ENCODE results near the gene G6PC3. TPM values are rescaled to one million over a fixed set of nuclear protein-coding genes. Genes with fewer than 3 reads are reported as not detected.

The G6PC3 gene
- total RNA-seq, 1 experiment from 2014 or later: 105 TPM

DNA sequence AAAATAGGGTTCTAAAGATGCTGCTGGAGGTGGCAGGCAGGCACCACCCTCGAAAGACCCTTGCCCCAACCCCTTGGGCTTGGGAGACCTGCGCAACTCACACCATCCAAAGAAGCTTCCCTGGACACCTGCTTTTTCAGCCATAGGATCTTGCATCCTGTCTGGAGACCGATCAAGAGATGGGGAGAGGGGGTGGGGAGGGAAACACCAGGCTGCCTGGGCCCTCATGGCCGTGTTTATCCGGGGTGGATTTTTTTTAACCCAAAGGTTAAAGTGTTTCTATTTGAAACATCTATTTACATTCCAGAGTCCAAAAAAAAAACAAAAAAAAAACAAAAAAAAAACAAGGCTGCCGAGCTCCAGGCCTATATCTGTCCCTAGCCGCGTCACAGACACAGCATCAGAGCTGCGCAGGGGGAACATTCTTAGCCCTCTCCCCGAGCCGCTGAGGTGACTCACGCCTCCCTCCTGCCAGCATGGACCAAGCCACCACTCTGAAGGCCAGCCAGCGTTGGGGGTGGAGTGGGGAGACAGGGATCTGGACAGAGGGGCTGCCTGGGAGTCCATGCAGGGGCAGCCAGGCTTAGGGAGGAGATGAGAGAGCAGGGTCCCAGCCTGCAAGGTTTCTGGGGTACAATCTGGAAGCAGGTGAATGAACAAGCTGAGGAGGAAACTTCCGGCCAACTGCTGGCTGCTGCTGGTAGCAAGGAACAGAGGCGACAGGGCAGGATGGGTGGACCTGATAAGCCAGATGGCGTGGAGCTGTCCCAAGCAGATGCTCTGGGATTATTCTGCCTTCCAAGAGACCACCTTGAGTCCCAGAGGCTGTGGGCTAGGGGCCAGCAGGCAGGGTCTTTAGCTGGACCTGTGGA is 38.1 kb downstream of the G6PC3 start:
- Histone ChIP-seq H3K9ac (ENCODE audit: extremely low read depth, insufficient read length, low read length) (no peak overlapping the region), H2BK5ac (ENCODE audit: insufficient read length, low read length) (no peak overlapping the region), H3K79me1 (ENCODE audit: insufficient read depth, low read depth, low read length, poor library complexity, severe bottlenecking) (no peaks in the 10 kb centered on the region), H2BK20ac (ENCODE audit: low read depth, low read length, poor library complexity, severe bottlenecking) (no peak overlapping the region), H4K8ac (replicated peaks; ENCODE audit: insufficient read length, low read depth, low read length) (no peak overlapping the region), H3K23me2 (ENCODE audit: insufficient read length, low read depth, low read length, poor library complexity, severe bottlenecking) (no peaks in the 10 kb centered on the region), H3K79me2 (ENCODE audit: insufficient read depth, low read length) (no peaks in the 10 kb centered on the region), H3K4me1 (ENCODE audit: insufficient read depth, low read length) (peaks cover 5% of the 10 kb centered on the region; the same call in 1 of the 2 replicates), H3K27me3 (ENCODE audit: insufficient read depth, low read length) (no peaks in the 10 kb centered on the region), H2AFZ (ENCODE audit: low read length) (no peak overlapping the region), H3K4ac (ENCODE audit: low read depth, low read length) (no peak overlapping the region), H3K14ac (ENCODE audit: insufficient read depth, low read length) (no peak overlapping the region; the same call in 1 of the 2 replicates), H3K4me2 (ENCODE audit: insufficient read depth, insufficient read length, low read length) (no peak overlapping the region), H3T11ph (ENCODE audit: low read length) (no peak overlapping the region), H3K18ac (ENCODE audit: insufficient read length, low read depth, low read length) (no peak overlapping the region), H2BK120ac (ENCODE audit: low read depth, low read length, poor library complexity, severe bottlenecking) (no peak overlapping the region), H3K23ac (ENCODE audit: insufficient read length, low read depth, low read length) (no peak overlapping the region), H3K27ac (ENCODE audit: insufficient read length, low read depth, low read length) (no peak overlapping the region), H2AK5ac (ENCODE audit: insufficient read length, low read length) (no peak overlapping the region), H4K5ac (ENCODE audit: insufficient read length, low read depth, low read length) (no peak overlapping the region), H2BK15ac (ENCODE audit: low read depth, low read length) (no peak overlapping the region), H4K91ac (ENCODE audit: insufficient read length, low read depth, low read length) (no peak overlapping the region), H3K56ac (ENCODE audit: insufficient read length, low read depth, low read length) (no peak overlapping the region), H2BK12ac (ENCODE audit: insufficient read length, low read depth, low read length) (no peak overlapping the region), H3K9me3 (ENCODE audit: control insufficient read depth, low read depth, low read length) (no peaks in the 10 kb centered on the region), H4K20me1 (ENCODE audit: control insufficient read depth, insufficient read depth, insufficient read length) (no peaks in the 10 kb centered on the region)
- Mint-ChIP-seq H3K36me3 (ENCODE audit: insufficient read depth in 1 of 3, low read depth in 3 of 3) (peaks cover 0 to 10% (median 8%) of the 10 kb centered on the region in 3 experiments; a peak in 3 of 7 replicates), H3K9me3 (no peaks in the 10 kb centered on the region), H3K4me1 (peaks cover 31 to 38% of the 10 kb centered on the region in 2 experiments), H3K4me3 (no peak overlapping the region; a peak in 1 of 5 replicates), H3K27ac (peak overlapping the region in 2 of 3 experiments; percentile 49 to 82; a peak in 1 of 7 replicates), H3K27me3 (ENCODE audit: low read depth) (no peaks in the 10 kb centered on the region; the same call in 1 of the 2 replicates)
- TF ChIP-seq, protein P1, sequence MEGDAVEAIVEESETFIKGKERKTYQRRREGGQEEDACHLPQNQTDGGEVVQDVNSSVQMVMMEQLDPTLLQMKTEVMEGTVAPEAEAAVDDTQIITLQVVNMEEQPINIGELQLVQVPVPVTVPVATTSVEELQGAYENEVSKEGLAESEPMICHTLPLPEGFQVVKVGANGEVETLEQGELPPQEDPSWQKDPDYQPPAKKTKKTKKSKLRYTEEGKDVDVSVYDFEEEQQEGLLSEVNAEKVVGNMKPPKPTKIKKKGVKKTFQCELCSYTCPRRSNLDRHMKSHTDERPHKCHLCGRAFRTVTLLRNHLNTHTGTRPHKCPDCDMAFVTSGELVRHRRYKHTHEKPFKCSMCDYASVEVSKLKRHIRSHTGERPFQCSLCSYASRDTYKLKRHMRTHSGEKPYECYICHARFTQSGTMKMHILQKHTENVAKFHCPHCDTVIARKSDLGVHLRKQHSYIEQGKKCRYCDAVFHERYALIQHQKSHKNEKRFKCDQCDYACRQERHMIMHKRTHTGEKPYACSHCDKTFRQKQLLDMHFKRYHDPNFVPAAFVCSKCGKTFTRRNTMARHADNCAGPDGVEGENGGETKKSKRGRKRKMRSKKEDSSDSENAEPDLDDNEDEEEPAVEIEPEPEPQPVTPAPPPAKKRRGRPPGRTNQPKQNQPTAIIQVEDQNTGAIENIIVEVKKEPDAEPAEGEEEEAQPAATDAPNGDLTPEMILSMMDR (conservative IDR thresholded peaks at IDR 0.05): no peak
- WGBS (ENCODE audit: extremely low coverage, insufficient read length, low lambda C conversion rate): no CpG with 5 or more reads among the region's 16 CpGs
- no peak for DNase-seq

Measured in H9 (cell line).